ENCODE measurements around the gene OR51A4.

Gene OR51A4

DNA sequence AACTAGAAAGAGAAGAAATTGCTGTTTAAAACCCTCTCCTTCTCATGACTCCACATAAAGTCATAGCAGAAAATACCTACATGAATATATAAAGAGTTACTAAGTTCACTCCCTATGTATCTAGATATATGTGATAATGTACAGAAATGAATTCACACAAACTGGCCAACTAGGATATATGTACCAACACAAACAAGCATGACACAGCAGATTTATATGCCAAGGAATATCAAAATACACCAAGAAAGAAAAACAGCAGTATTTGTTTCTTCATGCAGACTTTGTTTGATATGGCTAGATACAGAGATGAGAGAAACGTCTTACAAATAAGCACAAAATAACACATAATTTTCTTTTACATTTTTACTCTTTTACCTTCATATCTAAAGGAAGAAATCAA lies 25.1 kb downstream of the OR51A4 start:
- DNase-seq (ENCODE audit: low spot score): no peak
- TF ChIP-seq CTCF (IDR thresholded peaks at IDR 0.05; ENCODE audit: extremely low read depth, missing control alignments): no peak

- TF ChIP-seq CTCF (IDR thresholded peaks at IDR 0.05; ENCODE audit: extremely low read depth, missing control alignments): no peak
- no peak for DNase-seq (ENCODE audit: low spot score)
Measured at GRCh38 chr11:4921796-4922195, 25.6 kb downstream of the OR51A4 start.

- no peak for TF ChIP-seq CTCF (IDR thresholded peaks at IDR 0.05; ENCODE audit: extremely low read depth, missing control alignments)
- no peak for DNase-seq (ENCODE audit: low spot score)
Measured at GRCh38 chr11:4919250-4919649, 28.2 kb downstream of the OR51A4 start, which contains the start of gene OR51G2. Gene OR51G2, minus strand, starts transcription at chr11:4919350. Its CDS starts 3,687 bp downstream, at chr11:4915663.

GRCh38 chr11:4916581-4916980 lies 30.8 kb downstream of the OR51A4 start:
- no peak for TF ChIP-seq CTCF (IDR thresholded peaks at IDR 0.05; ENCODE audit: extremely low read depth, missing control alignments)

GRCh38 chr11:4903484-4903883 lies 43.9 kb downstream of the OR51A4 start, which contains the start of gene OR51A7:
Gene OR51A7, plus strand, starts transcription at chr11:4903783. Its CDS starts 3,587 bp downstream, at chr11:4907370.
- no peak for DNase-seq (ENCODE audit: low spot score)
- TF ChIP-seq CTCF (IDR thresholded peaks at IDR 0.05; ENCODE audit: extremely low read depth, missing control alignments): no peak

More at GRCh38 chr11:4916581-4916980, 30.8 kb downstream of the OR51A4 start:
- DNase-seq (ENCODE audit: low spot score): no peak

All from GM20000 (cell line).